Spinal cord (tissue), 10 donors: ENCODE measurements around the gene PRELID2. TPM values are rescaled to one million over a fixed set of nuclear protein-coding genes. Genes with fewer than 3 reads are reported as not detected.
"Not testable (repeated sequence)": the region's sequence is repeated elsewhere in the genome, so short reads cannot be mapped to it uniquely, and the experiment has no call there.

Source experiments
- DNase-seq, 6 donors: peaks; one replicate each; pipeline versions ENCODE4 v3.0.0 to v3.0.0-alpha.2; 2013 to 2015; ENCODE audit warnings: low spot score in 6 of 6, low read depth in 4 of 6
- H3K27ac ChIP-seq: one replicate; pipeline ENCODE4 v1.5.1; 2013; ENCODE audit warnings: low read depth, low read length, control low read depth
- H3K27me3 ChIP-seq: one replicate; pipeline ENCODE4 v1.6.1; 2013; ENCODE audit warnings: low read length; ENCODE audit not compliant: control insufficient read depth, insufficient read depth
- H3K36me3 ChIP-seq: one replicate; pipeline ENCODE4 v1.6.1; 2013; ENCODE audit warnings: low read length; ENCODE audit not compliant: control insufficient read depth, insufficient read depth
- H3K4me1 ChIP-seq: one replicate; pipeline ENCODE4 v1.6.1; 2013; ENCODE audit warnings: low read length; ENCODE audit not compliant: control insufficient read depth, insufficient read depth
- H3K4me3 ChIP-seq: one replicate; pipeline ENCODE4 v1.5.1; 2013; ENCODE audit warnings: low read depth, low read length, control low read depth
- H3K9me3 ChIP-seq: one replicate; pipeline ENCODE4 v1.6.1; 2013; ENCODE audit warnings: low read length; ENCODE audit not compliant: control insufficient read depth, insufficient read depth
- WGBS: methylation state at CpG from one replicate; pipeline ENCODE4 v1.1.5; 2013; ENCODE audit warnings: missing lambda C conversion rate; ENCODE audit not compliant: insufficient coverage; 5-methylcytosine and 5-hydroxymethylcytosine counted together
- polyA plus RNA-seq, 2 donors: library from polyadenylated mRNA; unstranded; fragments of 120-200 nt; gene quantifications; one replicate each; pipeline ENCODE4 v1.2.1, GENCODE V29; 2013; ENCODE audit not compliant: insufficient read length in 2 of 2
- total RNA-seq, 2 donors: library from RNA; depleted of rRNA in 1 of 2; stranded (reverse); fragments of 120-200 nt in 1 of 2; fragments of >200 nt in 1 of 2; gene quantifications; one replicate each; pipeline versions ENCODE4 v1.2.3 to v1.2.4, GENCODE V29; 2013 to 2014
- donor health status: healthy.

Gene PRELID2
- total and polyA plus RNA-seq, 4 donors: 2.7 to 27.2 (median 11.1) TPM

DNA sequence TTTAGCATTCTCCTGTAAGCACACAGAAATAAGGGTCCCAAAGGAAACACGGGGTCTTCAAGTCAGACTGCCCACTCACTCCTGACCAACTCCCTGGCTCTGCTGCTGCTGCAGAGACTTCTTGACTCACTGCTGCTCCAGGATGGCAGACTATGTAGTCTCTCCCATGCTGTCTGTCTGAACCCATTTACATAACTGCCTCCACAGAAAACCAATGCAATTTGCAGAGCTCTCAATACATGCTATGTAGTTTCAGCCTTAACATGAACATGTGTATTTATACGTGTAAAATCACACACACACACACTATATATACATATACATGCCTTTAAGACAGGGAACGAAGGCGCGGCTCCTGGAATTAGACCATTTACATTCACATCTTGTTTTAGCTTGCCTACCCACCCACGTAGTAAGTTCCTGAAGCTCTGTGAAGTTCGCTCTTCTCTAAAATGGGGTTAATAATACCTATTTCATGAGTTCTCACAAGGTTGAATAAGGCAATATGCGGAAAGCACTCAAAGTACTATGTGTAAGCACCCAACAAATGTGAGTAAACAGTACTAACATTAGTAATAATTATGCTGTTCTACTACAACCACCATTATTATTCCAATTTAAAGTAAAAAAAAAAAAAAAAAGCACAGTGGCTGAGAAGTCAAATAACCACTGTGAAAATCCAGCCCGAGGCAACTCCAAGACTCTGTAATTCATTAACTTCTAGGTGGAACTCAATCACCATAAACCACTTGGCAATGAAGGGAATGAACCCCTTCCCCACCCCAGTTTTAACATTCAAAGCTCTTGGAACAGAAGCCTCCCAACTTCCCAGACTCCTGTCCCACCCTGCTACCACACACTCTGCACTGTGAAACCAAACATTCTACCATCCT lies 31.8 kb downstream of the PRELID2 start:
- 71% methylated on average over 3 of the region's 9 CpGs for WGBS
- Histone ChIP-seq H3K27ac (no peak overlapping the region), H3K4me1 (no peaks in the 10 kb centered on the region), H3K27me3 (no peaks in the 10 kb centered on the region), H3K9me3 (no peaks in the 10 kb centered on the region), H3K36me3 (no peaks in the 10 kb centered on the region), H3K4me3 (no peak overlapping the region)
- no peak for DNase-seq

DNA sequence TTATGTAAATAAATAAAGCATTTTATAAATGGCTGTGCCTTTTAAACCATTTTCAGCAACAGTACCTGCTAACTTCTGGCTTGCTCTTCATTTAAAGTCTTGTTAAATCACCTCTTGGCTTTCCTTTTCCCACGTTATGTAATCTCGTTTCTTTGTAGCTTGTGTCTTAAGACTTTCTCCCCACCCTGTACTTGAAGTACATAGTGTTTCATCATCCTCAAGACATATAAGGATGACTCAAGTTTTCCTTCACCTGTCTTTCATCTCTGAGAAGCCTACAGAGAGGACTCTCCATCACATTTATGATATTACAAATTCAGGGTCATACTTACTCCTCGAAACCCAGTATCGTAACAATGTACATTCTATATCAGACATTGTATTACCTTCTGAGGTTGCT lies 33.9 kb downstream of the PRELID2 start:
- no peaks in the 10 kb centered on the region for H3K9me3 ChIP-seq
- H3K27ac ChIP-seq: no peak overlapping the region
- H3K27me3 ChIP-seq: no peaks in the 10 kb centered on the region
- no peak for DNase-seq
- H3K4me3 ChIP-seq: no peak overlapping the region
- no peaks in the 10 kb centered on the region for H3K36me3 ChIP-seq
- H3K4me1 ChIP-seq: no peaks in the 10 kb centered on the region
- no CpG with 5 or more reads among the region's 4 CpGs for WGBS

DNA sequence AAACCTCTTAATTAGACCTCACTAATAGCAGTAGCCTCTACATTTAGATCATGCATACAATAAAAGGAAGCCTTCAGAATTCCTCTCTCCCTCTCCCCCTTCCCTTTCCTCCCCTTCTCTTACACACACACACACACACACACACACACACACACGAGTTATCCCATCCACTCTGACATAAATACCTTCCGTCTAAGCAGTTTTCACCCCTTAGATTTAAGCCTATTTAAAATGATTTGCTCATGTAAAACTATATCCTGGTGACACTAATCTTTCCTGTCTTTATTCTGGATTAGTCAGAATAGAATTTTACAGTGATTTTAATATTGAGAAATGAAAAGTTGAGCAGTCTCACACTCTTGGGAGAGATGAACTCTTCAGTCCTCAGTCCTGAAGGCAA lies 35.0 kb downstream of the PRELID2 start:
- no peaks in the 10 kb centered on the region for H3K27me3 ChIP-seq
- H3K27ac ChIP-seq: no peak overlapping the region
- WGBS: no CpG with 5 or more reads among the region's 2 CpGs
- no peaks in the 10 kb centered on the region for H3K4me1 ChIP-seq
- H3K36me3 ChIP-seq: no peaks in the 10 kb centered on the region
- no peak for DNase-seq
- no peaks in the 10 kb centered on the region for H3K9me3 ChIP-seq
- H3K4me3 ChIP-seq: no peak overlapping the region

DNA sequence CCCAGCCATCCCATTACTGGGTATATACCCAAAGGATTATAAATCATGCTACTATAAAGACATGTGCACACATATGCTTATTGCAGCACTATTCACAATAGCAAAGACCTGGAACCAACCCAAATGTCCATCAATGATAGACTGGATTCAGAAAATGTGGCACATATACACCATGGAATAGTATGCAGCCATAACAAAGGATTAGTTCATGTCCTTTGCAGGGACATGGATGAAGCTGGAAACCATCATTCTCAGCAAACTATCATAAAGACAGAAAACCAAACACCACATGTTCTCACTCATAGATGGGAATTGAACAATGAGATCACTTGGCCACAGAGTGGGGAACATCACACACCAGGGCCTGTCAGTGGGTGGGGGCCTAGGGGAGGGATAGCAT lies 36.6 kb downstream of the PRELID2 start:
- not testable (repeated sequence) for H3K36me3 ChIP-seq, DNase-seq, H3K27me3 ChIP-seq, H3K27ac ChIP-seq, H3K9me3 ChIP-seq, H3K4me3 ChIP-seq, H3K4me1 ChIP-seq

DNA sequence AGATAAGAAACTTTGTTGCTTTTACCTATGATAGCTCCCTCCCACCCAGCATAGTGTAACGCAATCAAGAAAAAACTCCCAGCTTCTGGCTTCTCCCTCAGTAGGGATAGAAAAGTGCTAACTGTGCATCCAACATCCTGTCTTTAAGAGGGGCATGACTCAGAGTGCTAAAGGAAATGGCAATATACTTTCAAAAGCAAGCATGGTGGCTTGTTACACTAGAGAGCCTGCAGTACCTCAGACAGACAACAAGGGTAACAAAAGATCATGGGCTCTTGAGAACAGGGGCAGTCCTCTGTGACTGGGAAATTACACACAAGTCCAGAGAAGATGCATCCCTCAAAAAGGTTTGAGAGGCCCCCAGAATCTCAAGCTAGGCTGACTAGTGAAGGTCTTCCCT lies 37.8 kb downstream of the PRELID2 start:
- WGBS: no CpG with 5 or more reads among the region's 1 CpG
- no peak overlapping the region for H3K4me3 ChIP-seq
- H3K36me3 ChIP-seq: no peaks in the 10 kb centered on the region
- no peak for DNase-seq
- no peaks in the 10 kb centered on the region for H3K4me1 ChIP-seq
- H3K27ac ChIP-seq: no peak overlapping the region
- H3K9me3 ChIP-seq: no peaks in the 10 kb centered on the region
- H3K27me3 ChIP-seq: no peaks in the 10 kb centered on the region

DNA sequence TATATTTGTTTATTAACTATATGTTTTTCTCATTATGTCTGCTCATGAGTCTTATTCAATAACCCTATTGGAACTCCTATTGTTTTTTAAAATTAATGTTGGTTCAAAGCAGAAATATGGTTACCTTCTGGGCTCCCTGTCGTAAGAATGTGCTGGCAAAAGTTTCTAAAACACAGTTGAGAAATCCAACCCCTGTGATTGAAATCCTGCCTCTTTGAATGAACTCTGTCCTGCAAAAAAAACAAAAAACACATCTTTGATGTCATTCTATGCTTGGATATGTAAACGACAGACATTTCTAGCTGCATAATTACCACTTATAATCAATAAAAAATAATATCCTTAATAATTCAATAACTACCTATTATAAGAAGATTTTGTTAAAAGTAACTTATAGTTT lies 38.8 kb downstream of the PRELID2 start:
- Histone ChIP-seq H3K36me3 (no peaks in the 10 kb centered on the region), H3K4me1 (no peaks in the 10 kb centered on the region), H3K9me3 (no peaks in the 10 kb centered on the region), H3K27me3 (no peaks in the 10 kb centered on the region), H3K27ac (no peak overlapping the region), H3K4me3 (no peak overlapping the region)
- DNase-seq: no peak
- no CpG with 5 or more reads among the region's 2 CpGs for WGBS

DNA sequence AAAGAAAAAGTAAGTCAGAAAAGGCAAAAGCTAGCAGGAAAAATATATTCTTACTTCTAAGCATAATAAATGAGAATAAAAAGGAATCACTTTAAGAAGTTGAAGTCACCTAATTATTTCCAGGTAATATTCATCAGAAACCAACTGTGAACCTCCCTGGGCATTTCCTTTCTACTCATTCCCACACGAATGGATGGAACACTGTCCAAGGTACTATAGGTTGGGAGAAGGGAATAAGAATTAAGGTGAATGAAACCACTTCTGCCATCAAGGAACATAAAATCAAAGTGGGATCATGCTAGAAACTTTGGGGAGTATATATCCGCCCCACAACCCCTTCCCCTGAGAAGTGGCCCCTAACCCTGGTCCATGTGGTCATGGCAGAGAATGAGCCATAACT lies 41.6 kb downstream of the PRELID2 start:
- Histone ChIP-seq H3K27ac (no peak overlapping the region), H3K36me3 (no peaks in the 10 kb centered on the region), H3K9me3 (no peaks in the 10 kb centered on the region), H3K4me3 (no peak overlapping the region), H3K4me1 (no peaks in the 10 kb centered on the region), H3K27me3 (no peaks in the 10 kb centered on the region)
- no peak for DNase-seq
- no CpG with 5 or more reads among the region's 2 CpGs for WGBS

DNA sequence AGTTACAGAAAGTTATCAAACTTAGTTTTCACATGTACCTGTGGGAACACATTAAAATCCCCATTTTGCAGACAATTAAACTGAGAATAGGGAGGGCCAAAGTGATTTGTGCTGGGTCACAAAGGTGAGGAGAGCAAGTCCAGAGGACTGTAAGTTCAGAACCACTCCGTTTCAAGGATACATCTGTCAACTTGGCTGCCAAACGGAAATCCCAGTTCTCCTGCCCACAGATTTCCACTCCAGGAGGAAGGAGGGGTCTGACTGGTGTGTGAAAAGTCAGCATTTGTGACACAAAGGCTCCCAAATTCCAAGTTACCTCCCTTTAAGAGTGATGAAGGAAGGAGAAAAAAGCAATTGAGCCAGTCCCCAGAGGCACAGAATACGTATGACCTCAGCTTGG lies 42.3 kb downstream of the PRELID2 start:
- Histone ChIP-seq H3K27ac (no peak overlapping the region), H3K36me3 (no peaks in the 10 kb centered on the region), H3K9me3 (no peaks in the 10 kb centered on the region), H3K4me1 (no peaks in the 10 kb centered on the region), H3K4me3 (no peak overlapping the region), H3K27me3 (no peaks in the 10 kb centered on the region)
- no peak for DNase-seq
- no CpG with 5 or more reads among the region's 3 CpGs for WGBS

DNA sequence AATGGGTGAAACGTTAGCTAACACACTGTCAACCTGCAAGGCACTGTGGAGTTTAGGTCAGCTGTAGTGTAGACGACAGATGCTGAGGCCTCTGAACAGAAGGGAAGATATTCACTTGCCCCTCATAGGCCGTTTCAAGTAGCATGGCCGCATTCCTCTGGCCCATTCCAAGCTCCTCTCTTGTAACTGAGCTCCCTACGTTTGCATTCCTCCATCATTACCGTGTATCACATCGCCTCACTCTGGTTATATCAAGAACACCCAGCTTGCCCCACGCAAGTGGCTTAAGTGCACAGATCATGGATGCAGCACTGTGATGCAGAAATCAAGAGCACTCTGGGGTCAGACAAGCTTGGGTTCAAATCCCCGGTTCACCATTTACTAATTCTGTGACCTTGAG lies 43.3 kb downstream of the PRELID2 start:
- no peaks in the 10 kb centered on the region for H3K4me1 ChIP-seq
- no peak for DNase-seq
- H3K27me3 ChIP-seq: no peaks in the 10 kb centered on the region
- WGBS: 94% methylated on average over 9 of the region's 9 CpGs
- no peaks in the 10 kb centered on the region for H3K9me3 ChIP-seq
- no peak overlapping the region for H3K4me3 ChIP-seq
- no peak overlapping the region for H3K27ac ChIP-seq
- H3K36me3 ChIP-seq: no peaks in the 10 kb centered on the region

DNA sequence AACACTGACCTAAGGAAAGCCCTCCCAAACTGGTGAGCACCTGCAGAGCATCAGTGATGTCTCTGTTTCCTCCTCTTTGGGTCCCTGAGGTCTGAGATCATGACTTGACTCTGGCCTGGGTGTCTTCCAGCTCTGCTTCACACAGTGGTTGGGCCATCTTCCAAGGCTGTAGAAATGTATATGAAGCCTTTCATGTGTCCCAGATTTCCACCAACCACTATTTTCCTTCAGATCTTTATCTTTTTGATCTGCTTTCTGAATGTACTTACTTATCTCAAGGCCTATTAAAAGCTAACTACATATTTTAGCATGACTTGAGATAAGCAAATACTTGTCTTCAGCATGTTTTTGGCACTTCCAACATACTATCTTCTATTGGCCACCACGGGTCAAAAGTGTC lies 47.1 kb downstream of the PRELID2 start:
- H3K36me3 ChIP-seq: no peaks in the 10 kb centered on the region
- H3K4me1 ChIP-seq: no peaks in the 10 kb centered on the region
- 0% methylated on average over 1 of the region's 1 CpG for WGBS
- no peak overlapping the region for H3K4me3 ChIP-seq
- no peaks in the 10 kb centered on the region for H3K27me3 ChIP-seq
- no peak for DNase-seq
- H3K27ac ChIP-seq: no peak overlapping the region
- H3K9me3 ChIP-seq: peaks cover 2% of the 10 kb centered on the region
